Measurements from ENCODE around the gene SOCS3. TPM values are rescaled to one million over a fixed set of nuclear protein-coding genes. Genes with fewer than 3 reads are reported as not detected.
A peak's percentile ranks its signal among the peaks of the same experiment; 100 is the strongest.

The SOCS3 gene
- total RNA-seq, 1 donor from 2014 or later, result 13.4 TPM

DNA sequence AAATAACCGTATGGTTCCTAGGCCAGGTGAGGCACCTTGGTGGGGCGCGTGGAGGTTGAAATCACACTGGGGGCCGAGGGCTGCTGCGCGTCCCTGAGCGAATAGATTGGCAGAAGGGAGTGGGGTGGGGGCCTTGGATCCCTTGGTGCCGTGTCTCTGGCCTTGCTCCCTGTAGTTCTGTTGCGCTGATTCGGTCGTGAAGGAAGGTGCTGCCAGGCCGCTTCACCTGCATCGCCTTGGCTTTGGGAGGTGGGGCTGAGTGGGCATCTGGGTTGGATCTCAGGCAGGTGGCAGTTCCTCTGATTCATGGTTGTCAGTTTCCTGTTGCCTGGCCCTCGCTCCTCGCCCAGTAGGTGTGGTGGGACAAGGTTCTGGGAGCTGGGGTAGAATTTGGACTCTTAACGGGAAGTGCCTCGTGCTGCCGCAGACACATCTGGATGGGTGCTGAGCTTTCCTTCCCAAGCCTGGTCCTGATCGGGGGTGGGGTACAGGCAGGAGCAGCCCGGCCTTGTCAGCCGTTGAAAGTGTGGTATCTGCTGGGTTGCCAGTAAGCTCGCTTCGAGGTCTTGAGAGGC lies 48.7 kb upstream of the SOCS3 start:
- no peaks in the 10 kb centered on the region for H3K27me3 Mint-ChIP-seq (ENCODE audit: low read depth, unreplicated experiment)
- no peaks in the 10 kb centered on the region for H3K9me3 Mint-ChIP-seq (ENCODE audit: unreplicated experiment)
- no peak for FAIRE-seq
- H3K9me3 ChIP-seq (ENCODE audit: insufficient read depth, low read depth, low read length), result no peaks in the 10 kb centered on the region
- no peak overlapping the region for H3K4me3 ChIP-seq (ENCODE audit: insufficient read depth, low read depth, low read length)
- H2AFZ ChIP-seq (ENCODE audit: low read depth, low read length), result no peak overlapping the region
- no peak for TF ChIP-seq EZH2 (IDR thresholded peaks at IDR 0.05; ENCODE audit: insufficient read depth, low read length)
- no peak for TF ChIP-seq CTCF (IDR thresholded peaks at IDR 0.05; ENCODE audit: insufficient read depth, low read depth, low read length)
- H3K4me2 ChIP-seq (ENCODE audit: low read length), result no peak overlapping the region
- H3K36me3 ChIP-seq (ENCODE audit: insufficient read depth, low read length), result peaks cover 7% of the 10 kb centered on the region
- peaks cover 30% of the 10 kb centered on the region for H3K4me1 Mint-ChIP-seq (ENCODE audit: low read depth, unreplicated experiment)
- no peak overlapping the region for H3K27ac ChIP-seq (ENCODE audit: low read depth, low read length)
- peak overlapping the region; percentile 40 for H3K4me3 Mint-ChIP-seq (ENCODE audit: unreplicated experiment)
- no peaks in the 10 kb centered on the region for H3K27me3 ChIP-seq (ENCODE audit: insufficient read depth, low read length)
- H3K4me1 ChIP-seq (ENCODE audit: insufficient read depth, low read length), result no peaks in the 10 kb centered on the region
- no peak overlapping the region for H3K9ac ChIP-seq (ENCODE audit: low read length)
- no peak for DNase-seq (ENCODE audit: low read depth)
- H3K36me3 Mint-ChIP-seq (ENCODE audit: low read depth, unreplicated experiment), result peaks cover 18% of the 10 kb centered on the region
- H3K79me2 ChIP-seq (ENCODE audit: insufficient read depth, low read length), result peaks cover 88% of the 10 kb centered on the region
- H3K27ac Mint-ChIP-seq (ENCODE audit: unreplicated experiment), result no peak overlapping the region
- H4K20me1 ChIP-seq (ENCODE audit: insufficient read depth, low read length), result peaks cover 82% of the 10 kb centered on the region

DNA sequence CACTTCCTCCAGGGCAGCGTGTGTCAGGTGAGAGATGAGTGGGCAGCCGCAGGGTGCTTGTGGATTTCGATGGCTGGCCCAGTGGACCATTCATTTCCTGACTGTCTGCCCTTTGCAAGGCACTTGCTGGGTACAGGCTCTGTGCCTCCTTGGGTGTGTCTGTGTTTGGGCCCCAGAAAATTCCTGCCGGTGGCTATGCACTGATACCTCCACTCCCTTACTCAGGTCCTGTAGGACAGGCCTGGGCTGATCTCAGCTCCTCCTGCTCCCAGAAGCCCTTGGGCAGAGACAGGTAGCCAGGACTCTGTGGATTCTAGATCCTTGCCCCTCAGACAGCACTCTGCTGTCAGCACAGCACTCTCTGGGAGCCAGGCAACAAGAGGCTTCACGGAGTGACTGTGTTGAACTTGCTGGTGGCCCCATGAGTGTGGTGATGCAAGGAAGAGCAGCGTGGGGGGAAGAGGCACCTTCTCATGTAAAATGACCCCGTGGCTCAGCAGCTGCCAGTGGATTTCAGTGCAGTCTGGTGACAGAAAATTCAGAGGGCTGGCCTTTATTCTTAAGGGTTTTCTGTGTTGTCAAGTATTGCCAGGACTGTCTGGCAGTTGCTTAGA lies 47.6 kb upstream of the SOCS3 start:
- Histone ChIP-seq H3K79me2 (ENCODE audit: insufficient read depth, low read length) (peaks cover 77% of the 10 kb centered on the region), H3K9ac (ENCODE audit: low read length) (no peak overlapping the region), H3K4me2 (ENCODE audit: low read length) (no peak overlapping the region), H3K36me3 (ENCODE audit: insufficient read depth, low read length) (peaks cover 10% of the 10 kb centered on the region), H3K4me1 (ENCODE audit: insufficient read depth, low read length) (no peaks in the 10 kb centered on the region), H3K27ac (ENCODE audit: low read depth, low read length) (no peak overlapping the region), H2AFZ (ENCODE audit: low read depth, low read length) (no peak overlapping the region), H4K20me1 (ENCODE audit: insufficient read depth, low read length) (peaks cover 81% of the 10 kb centered on the region), H3K9me3 (ENCODE audit: insufficient read depth, low read depth, low read length) (no peaks in the 10 kb centered on the region), H3K4me3 (ENCODE audit: insufficient read depth, low read depth, low read length) (no peak overlapping the region), H3K27me3 (ENCODE audit: insufficient read depth, low read length) (no peaks in the 10 kb centered on the region)
- DNase-seq (ENCODE audit: low read depth) (no peak), FAIRE-seq (no peak)
- TF ChIP-seq CTCF (IDR thresholded peaks at IDR 0.05; ENCODE audit: insufficient read depth, low read depth, low read length) (no peak), EZH2 (IDR thresholded peaks at IDR 0.05; ENCODE audit: insufficient read depth, low read length) (no peak)
- no peak overlapping the region for H3K27ac Mint-ChIP-seq (ENCODE audit: unreplicated experiment)
- H3K4me1 Mint-ChIP-seq (ENCODE audit: low read depth, unreplicated experiment), result peaks cover 23% of the 10 kb centered on the region
- no peaks in the 10 kb centered on the region for H3K9me3 Mint-ChIP-seq (ENCODE audit: unreplicated experiment)
- H3K4me3 Mint-ChIP-seq (ENCODE audit: unreplicated experiment), result no peak overlapping the region
- H3K27me3 Mint-ChIP-seq (ENCODE audit: low read depth, unreplicated experiment), result no peaks in the 10 kb centered on the region
- peaks cover 19% of the 10 kb centered on the region for H3K36me3 Mint-ChIP-seq (ENCODE audit: low read depth, unreplicated experiment)

- no peaks in the 10 kb centered on the region for H3K9me3 ChIP-seq (ENCODE audit: insufficient read depth, low read depth, low read length)
- H3K27ac ChIP-seq (ENCODE audit: low read depth, low read length), result no peak overlapping the region
- Mint-ChIP-seq H3K36me3 (ENCODE audit: low read depth, unreplicated experiment) (peaks cover 19% of the 10 kb centered on the region), H3K4me3 (ENCODE audit: unreplicated experiment) (no peak overlapping the region), H3K9me3 (ENCODE audit: unreplicated experiment) (no peaks in the 10 kb centered on the region), H3K27ac (ENCODE audit: unreplicated experiment) (no peak overlapping the region), H3K4me1 (ENCODE audit: low read depth, unreplicated experiment) (peaks cover 20% of the 10 kb centered on the region), H3K27me3 (ENCODE audit: low read depth, unreplicated experiment) (no peaks in the 10 kb centered on the region)
- H3K4me2 ChIP-seq (ENCODE audit: low read length), result no peak overlapping the region
- no peaks in the 10 kb centered on the region for H3K4me1 ChIP-seq (ENCODE audit: insufficient read depth, low read length)
- peaks cover 77% of the 10 kb centered on the region for H4K20me1 ChIP-seq (ENCODE audit: insufficient read depth, low read length)
- peaks cover 71% of the 10 kb centered on the region for H3K79me2 ChIP-seq (ENCODE audit: insufficient read depth, low read length)
- FAIRE-seq, result no peak
- DNase-seq (ENCODE audit: low read depth), result no peak
- no peak overlapping the region for H2AFZ ChIP-seq (ENCODE audit: low read depth, low read length)
- H3K9ac ChIP-seq (ENCODE audit: low read length), result no peak overlapping the region
- TF ChIP-seq EZH2 (IDR thresholded peaks at IDR 0.05; ENCODE audit: insufficient read depth, low read length), result no peak
- TF ChIP-seq CTCF (IDR thresholded peaks at IDR 0.05; ENCODE audit: insufficient read depth, low read depth, low read length), result no peak
- H3K27me3 ChIP-seq (ENCODE audit: insufficient read depth, low read length), result no peaks in the 10 kb centered on the region
- no peak overlapping the region for H3K4me3 ChIP-seq (ENCODE audit: insufficient read depth, low read depth, low read length)
- peaks cover 10% of the 10 kb centered on the region for H3K36me3 ChIP-seq (ENCODE audit: insufficient read depth, low read length)
Observed at GRCh38 chr17:78406920-78407319, 47.0 kb upstream of the SOCS3 start.

Data from astrocyte (in vitro differentiated cells and primary cell).